ENCODE measurements around the gene HRH3. TPM values are rescaled to one million over a fixed set of nuclear protein-coding genes. Genes with fewer than 3 reads are reported as not detected.

The HRH3 gene
- total RNA-seq, 1 experiment from 2014 or later, result 1.8 TPM

- Histone ChIP-seq H3K4me2 (ENCODE audit: insufficient read depth, insufficient read length, low read length) (no peak overlapping the region), H3K56ac (ENCODE audit: insufficient read length, low read depth, low read length) (no peak overlapping the region), H3K18ac (ENCODE audit: insufficient read length, low read depth, low read length) (no peak overlapping the region), H2BK20ac (ENCODE audit: low read depth, low read length, poor library complexity, severe bottlenecking) (no peak overlapping the region), H3T11ph (ENCODE audit: low read length) (no peak overlapping the region), H2BK5ac (ENCODE audit: insufficient read length, low read length) (no peak overlapping the region), H4K91ac (ENCODE audit: insufficient read length, low read depth, low read length) (no peak overlapping the region), H3K9me3 (ENCODE audit: control insufficient read depth, low read depth, low read length) (no peaks in the 10 kb centered on the region), H3K27ac (ENCODE audit: insufficient read length, low read depth, low read length) (no peak overlapping the region), H4K20me1 (ENCODE audit: control insufficient read depth, insufficient read depth, insufficient read length) (no peaks in the 10 kb centered on the region), H3K14ac (ENCODE audit: insufficient read depth, low read length) (no peak overlapping the region), H2BK15ac (ENCODE audit: low read depth, low read length) (no peak overlapping the region), H3K79me2 (ENCODE audit: insufficient read depth, low read length) (peaks cover 13% of the 10 kb centered on the region; the same call in 1 of the 2 replicates), H3K4ac (ENCODE audit: low read depth, low read length) (no peak overlapping the region), H3K23me2 (ENCODE audit: insufficient read length, low read depth, low read length, poor library complexity, severe bottlenecking) (peaks cover 7% of the 10 kb centered on the region), H2BK120ac (ENCODE audit: low read depth, low read length, poor library complexity, severe bottlenecking) (no peak overlapping the region), H2AK5ac (ENCODE audit: insufficient read length, low read length) (no peak overlapping the region), H2AFZ (ENCODE audit: low read length) (no peak overlapping the region), H3K23ac (ENCODE audit: insufficient read length, low read depth, low read length) (no peak overlapping the region), H3K4me1 (ENCODE audit: insufficient read depth, low read length) (no peaks in the 10 kb centered on the region), H2BK12ac (ENCODE audit: insufficient read length, low read depth, low read length) (no peak overlapping the region), H3K9ac (ENCODE audit: extremely low read depth, insufficient read length, low read length) (no peak overlapping the region), H3K27me3 (ENCODE audit: insufficient read depth, low read length) (no peaks in the 10 kb centered on the region), H4K8ac (replicated peaks; ENCODE audit: insufficient read length, low read depth, low read length) (no peak overlapping the region), H4K5ac (ENCODE audit: insufficient read length, low read depth, low read length) (no peak overlapping the region), H3K79me1 (ENCODE audit: insufficient read depth, low read depth, low read length, poor library complexity, severe bottlenecking) (peaks cover 2% of the 10 kb centered on the region)
- peaks cover 2% of the 10 kb centered on the region; the same call in 1 of the 2 replicates for H3K27me3 Mint-ChIP-seq (ENCODE audit: low read depth)
- peak overlapping the region; percentile 81 to 86 for H3K4me3 Mint-ChIP-seq
- WGBS (ENCODE audit: extremely low coverage, insufficient read length, low lambda C conversion rate), result no CpG with 5 or more reads among the region's 13 CpGs
- no peak for DNase-seq
- H3K4me1 Mint-ChIP-seq, result peaks cover 22 to 37% of the 10 kb centered on the region in 2 experiments
- TF ChIP-seq CTCF (conservative IDR thresholded peaks at IDR 0.05), result no peak
- H3K9me3 Mint-ChIP-seq, result no peaks in the 10 kb centered on the region; a peak in 1 of 5 replicates
- H3K36me3 Mint-ChIP-seq (ENCODE audit: insufficient read depth in 1 of 3, low read depth in 3 of 3), result peaks cover 0 to 20% (median 15%) of the 10 kb centered on the region in 3 experiments; a peak in 6 of 7 replicates
- peak overlapping the region in 1 of 3 experiments; percentile 66; a peak in 1 of 7 replicates for H3K27ac Mint-ChIP-seq
Measured at GRCh38 chr20:62240020-62240685, 20.1 kb upstream of the HRH3 start.
